Fibroblast of gingiva (primary cell): ENCODE measurements around the gene SCUBE2.

Experiments used
- DNase-seq: peaks from one replicate; pipeline ENCODE4 v3.0.0-alpha.2; 2011; ENCODE audit warnings: low read depth

SCUBE2 gene

DNA sequence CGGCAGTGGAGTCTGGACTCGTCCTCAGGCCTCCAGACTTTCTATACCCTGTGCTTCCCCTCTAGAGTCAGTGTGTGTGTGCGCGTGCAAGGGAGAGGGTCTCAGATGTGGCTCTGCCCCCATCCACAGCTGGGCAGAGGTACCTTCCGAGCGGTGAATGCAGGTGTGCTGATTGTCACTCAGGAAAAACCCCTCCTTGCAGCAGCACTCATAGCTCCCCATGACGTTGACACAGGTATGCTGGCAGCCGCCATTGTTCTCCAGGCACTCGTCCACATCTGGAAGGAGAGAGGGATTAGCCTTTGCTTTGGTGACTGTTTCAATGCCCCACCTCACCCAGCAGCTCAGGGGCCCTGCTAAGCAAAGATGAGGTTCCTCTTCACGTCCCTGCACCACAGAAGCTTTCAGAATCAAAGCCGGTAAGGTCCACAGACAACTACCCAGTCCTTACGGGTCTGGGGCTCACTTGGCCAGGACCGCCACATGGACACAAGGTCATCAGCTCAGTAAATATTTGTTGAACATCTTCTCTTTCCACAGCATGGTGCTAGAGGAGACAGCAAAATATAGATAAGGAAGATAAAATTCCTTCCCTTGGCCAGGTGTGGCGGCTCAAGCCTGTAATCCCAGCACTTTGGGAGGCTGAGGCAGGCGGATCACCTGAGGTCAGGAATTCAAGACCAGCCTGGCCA is 16.9 kb downstream of the SCUBE2 start:
- DNase-seq = no peak

DNA sequence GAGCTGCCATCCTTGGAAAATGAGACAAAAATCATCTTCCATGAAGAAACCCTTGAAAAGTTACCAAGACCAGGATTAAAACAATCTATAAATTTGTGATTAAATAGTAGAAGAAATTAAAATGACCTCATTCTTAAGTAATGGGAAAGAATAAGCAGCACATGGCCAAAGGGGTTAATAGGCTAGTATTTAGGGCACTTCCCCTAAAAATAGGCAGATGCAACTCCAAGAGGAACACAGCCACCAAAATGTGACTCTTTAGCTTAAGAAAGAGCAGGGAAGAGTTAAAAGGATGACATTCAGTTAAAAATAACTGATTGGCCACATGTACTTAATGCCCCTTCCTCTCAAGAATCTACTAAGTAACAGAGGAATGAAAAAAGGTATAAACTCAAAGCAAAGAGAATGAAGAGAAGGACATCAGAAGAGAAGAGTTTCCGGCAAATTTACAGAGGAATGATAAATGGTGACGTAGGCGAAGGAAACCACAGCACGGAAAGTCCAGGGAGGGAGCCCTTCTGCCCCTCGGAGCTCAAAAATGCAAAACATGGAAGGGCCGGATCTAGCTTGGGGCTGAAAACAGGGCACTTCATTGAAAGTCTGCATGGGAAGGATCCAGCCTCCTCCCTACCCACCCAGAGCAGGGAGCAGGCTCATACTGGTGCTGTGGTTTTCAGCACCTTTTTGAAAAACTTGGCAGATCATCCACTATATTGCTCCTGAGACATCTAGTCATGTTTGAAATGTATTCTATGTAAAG is 17.8 kb downstream of the SCUBE2 start:
- DNase-seq = no peak

DNA sequence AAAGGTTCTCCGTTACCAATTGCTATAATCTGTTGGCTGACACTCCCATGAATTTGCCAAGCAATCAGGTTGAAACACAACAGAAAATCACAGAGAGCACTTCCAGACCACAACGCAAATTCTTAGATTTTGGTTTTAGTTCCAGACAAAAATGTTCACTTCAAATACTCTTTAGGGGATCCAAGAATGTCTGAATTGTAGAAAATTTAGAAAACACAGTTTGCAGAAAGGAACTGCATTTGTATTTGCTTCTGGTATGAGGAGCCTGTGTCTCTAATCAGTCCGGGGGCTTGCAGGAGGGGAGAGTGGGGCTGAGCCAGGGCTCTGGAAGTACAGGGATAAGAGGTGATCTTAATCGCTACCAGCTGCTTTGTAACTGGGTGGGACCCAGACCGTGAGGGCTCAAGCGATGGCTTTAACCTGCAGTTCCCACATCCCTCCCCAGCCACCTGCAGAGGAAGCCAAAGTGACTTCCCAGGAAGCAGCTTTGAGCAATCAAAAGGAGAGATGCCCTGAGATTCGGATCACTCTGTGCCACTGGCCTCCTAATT is 18.7 kb downstream of the SCUBE2 start:
- DNase-seq = no peak

DNA sequence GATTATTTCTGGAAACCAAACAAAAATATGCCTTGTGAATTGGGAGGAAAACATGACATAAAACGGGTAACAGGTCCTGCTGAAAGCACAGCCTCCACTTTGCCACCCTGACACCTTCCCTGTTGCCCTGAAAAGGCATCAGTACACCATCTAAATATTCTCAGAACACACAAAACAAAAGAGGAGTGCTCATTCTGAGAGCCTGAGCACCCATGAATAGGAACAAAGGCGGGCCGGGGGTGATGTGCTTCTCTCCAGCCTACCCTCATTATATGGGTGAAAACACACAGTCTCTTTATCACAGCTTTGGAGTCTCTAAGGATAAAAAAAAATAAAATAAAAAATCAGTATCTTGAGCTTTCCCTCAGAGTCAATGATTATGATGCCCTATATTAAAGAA is 19.7 kb downstream of the SCUBE2 start:
- no peak for DNase-seq

DNA sequence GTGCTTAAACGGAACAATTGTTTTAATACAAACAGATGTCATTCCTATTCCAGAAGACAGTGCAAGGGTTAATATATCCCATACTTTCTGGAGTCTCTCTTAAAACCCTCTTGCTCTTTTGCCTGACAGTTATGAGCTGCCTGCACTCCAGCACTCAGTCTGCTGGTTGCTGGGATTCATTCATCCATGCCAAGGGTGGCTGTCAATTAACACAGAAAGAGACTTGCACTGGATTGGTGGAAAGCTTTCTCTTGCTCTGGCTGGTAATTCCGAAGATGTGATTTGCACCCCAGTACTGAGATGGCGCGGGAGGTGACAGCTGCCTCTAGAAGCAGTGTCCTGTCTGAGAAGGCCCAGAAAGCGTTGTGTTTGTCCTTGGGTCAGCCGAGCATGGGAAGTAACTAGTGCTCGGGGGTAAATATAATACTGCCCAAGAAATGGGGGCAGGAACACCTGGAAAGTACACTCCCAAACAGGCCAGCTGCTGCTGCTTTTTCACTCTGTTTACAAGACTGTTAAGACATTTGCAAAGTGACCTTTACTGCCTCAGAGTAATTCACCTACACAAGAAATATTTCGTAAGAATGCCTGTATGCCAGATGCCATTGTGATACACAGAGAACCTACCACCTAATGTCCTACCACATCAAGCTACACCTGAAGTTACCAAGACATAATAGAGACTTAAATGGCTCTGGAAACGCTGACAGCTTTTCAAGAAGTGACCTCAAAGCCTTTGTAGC is 20.5 kb downstream of the SCUBE2 start:
- no peak for DNase-seq

DNA sequence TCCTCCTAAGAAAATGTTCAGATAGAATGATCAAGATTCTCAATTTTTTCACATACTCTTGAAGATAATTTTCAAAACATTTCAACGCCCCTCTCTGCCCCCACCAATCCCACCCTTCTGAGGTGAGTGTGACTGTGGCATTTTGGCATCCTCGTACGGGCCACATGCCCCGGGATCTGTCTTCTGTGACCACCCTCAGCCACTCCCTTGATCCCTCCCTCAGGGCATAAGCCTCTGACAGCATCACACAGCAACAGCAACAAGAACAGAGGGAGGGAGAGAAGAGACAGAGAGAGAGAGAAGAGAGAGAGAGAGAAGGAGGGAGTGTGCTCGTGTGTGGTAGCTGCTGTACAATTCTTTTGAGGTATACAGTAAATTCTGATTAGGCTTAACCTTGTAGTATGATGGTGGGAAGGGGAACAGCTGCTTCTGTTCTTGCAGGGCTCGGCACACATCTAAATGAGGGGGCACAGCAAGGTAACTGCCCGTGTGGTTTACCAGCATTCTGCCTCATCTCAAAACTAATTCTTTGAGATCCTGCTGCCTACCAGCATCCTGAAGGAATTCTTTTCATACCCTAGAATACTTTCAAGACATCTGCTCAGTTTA is 21.4 kb downstream of the SCUBE2 start:
- DNase-seq = no peak

DNA sequence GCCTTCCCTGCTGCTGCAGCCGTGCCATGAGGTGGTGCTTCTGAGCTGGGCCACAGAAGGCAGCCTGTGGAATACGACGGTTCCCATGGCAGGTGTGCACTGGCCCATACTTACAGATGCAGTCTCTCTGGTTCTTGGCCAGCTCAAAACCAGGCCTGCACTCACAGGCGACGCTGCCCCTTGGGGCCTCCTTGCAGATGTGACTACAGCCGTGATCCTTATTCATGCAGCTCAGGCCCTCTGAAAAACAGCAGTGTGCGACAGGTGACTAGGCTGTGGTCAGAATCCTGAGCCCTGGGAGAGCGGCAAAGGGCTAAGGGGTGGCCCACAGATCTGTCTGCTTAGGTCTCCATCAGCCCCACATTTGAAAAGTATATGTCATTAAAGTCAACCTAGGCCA is 22.1 kb downstream of the SCUBE2 start:
- DNase-seq = no peak

DNA sequence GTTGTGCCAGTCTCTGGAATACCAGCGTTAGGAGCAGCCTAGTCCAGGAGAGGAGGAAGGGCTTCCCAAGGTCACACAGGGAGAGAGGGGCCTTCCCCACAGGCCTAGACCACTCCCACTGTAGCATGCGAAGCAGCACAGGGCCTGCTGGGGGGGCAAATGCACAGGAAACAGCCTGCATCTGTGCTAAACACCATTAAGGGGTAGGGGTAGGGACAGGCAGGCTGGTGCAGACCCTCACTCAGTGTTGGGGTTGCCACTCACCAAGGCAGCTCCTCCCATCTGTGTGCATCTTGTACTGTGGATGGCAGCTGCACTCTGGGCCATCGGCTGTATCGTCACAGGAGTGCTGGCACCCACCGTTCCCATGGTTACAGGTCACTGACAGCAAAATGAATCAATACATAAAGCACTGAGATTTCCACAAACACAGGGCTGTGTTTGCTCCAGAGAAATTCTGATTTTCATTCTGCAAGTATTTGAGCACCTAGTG is 24.9 kb downstream of the SCUBE2 start:
- DNase-seq = no peak

DNA sequence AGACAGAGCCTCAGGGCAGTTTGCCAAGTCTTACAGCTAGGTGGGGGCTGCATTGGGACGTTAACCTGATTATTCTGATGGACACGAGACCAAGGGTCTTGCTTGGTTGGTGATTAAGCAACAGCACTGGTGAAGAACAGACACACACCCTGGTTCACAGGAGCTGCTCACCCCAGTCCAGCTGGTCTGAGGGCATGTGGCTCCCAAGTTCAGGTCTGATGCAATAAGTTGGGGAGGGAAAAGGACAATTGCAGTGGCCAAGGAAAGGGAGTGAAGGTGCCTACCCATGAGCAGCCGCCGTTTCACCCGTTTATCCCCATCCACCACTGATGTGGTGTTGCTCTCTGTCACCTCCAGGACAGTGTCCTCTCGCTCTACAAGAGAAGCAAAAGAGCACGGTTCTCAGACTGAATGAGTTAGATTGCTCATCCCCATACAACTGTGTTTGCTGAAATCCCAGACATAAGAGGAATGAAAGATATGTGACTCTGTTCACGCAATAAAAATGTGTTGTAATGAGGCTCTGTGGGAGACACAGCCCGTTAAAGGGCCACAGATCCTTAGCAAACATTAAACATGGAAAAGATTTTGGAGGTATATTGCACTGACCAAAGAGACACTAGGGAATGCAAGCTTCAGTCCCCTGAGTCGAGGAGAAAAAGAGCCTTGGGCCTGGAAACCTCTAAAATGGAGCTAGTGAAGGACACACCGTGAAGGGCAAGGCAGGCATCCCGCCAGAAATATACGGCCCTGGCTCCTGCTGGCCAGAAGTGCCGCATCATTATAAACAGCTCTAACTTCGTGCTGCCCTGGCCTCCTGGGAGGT is 25.6 kb downstream of the SCUBE2 start:
- DNase-seq = peak; percentile 25

DNA sequence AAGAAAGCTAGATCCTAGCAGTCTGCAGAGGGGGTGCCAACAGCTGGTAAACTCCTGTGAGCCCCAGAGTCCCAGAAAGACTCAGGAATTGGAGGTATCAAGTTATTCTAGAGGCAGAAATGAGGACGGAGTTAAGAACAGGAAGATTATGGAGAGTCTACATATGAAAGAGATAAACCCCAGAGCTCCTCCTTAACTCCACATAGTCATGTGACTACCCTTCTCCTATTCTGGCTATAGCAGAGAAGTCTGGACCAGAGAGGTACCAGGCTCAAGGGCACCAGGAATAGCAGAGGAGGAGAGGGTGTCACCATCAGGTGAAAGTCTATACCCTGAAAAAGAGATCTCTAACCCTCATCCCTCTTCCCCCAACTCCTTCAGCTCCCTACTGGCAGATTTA is 29.6 kb downstream of the SCUBE2 start:
- no peak for DNase-seq

DNA sequence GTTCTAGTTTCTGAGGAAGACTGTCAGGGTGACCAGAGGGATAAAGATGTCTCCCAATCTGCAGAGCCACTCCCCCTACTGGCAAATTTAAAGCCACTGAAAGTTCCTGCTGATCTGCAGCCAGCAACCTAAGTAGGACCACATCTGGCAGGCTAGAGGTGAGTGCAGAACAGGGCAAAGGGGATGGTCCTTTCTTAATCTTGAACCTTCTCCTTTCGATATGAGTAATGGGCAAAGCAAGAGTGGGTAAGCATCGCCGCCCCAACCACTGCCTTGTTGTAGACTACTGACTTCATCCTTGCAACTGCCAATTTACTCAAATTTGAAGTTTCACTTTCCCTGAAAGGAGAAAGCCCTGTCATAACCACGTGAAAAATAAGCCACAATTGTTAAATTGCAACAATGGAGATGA is 30.7 kb downstream of the SCUBE2 start:
- DNase-seq = no peak

DNA sequence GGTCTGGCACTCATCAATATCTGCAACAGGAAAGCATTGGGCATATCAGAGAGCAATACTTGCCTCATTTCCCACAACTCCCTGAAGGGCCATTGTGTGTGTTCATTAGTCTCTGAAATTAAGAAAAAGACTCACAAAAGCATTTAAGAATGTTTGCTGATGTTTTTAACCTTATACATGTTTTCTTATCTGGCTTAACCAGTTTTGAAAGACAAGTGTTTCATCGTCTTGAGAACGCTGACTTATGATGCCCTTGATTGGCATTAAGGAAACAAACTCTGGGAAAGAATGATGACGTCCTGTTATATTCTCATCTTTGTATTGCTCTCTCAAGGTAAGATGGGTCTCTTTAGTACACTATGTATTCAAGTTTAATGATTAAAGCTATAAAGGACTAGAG is 32.0 kb downstream of the SCUBE2 start:
- DNase-seq = no peak

DNA sequence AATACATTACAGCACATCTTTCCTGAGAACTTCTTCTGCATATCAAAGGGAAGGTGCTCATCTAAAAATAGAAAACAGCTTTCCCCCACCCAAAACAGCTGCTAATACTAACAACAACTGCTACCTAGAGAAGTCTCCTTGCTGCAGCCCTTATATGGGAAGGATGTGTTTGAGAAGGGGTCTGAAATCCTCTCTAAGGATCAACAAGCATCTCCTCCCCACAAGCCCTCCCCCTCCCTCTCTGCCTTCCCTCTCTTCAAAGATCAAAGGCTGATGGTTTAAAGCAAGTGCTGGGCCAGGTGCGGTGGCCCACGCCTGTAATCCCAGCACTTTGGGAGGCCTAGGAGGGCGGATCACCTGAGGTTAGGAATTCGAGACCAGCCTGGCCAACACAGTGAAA is 33.5 kb downstream of the SCUBE2 start:
- no peak for DNase-seq

DNA sequence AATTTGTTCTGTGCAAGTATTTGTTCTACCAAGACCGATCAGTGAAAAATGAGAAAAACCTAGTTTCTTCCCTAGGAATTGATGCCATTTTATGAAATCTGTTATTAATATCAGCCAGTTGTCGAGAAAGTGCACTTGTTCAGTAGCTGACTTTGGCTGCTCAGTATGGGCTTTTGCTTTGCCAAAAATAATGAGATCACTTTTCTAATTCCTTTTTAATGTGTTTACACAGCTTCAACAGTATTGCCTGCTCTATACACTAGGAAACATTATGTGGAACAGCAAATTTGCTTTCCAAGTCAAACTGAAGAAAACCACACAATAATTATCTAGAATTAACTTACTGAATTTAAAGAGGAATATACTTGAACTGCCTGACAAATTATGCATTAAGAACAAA is 34.4 kb downstream of the SCUBE2 start:
- peak; percentile 29 for DNase-seq

DNA sequence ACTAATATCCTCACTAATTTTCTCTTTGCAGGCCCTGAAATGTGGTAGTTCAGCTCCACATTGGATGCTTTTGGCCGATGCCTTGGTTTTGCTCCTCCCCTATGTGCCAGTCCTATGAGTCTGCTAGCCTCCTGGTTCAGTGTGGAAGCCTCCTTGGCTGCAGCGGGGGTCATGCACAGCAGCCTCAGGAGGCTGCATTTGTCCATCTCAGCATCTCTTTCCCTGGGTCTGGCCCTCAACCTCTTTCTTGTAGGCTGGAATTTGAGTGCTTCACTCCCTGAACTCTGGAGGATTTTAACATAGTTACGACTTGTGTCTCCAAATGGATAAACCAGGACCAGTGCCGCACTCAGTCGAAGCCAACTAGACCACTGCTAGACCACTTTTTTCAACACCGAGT is 34.9 kb downstream of the SCUBE2 start:
- no peak for DNase-seq

DNA sequence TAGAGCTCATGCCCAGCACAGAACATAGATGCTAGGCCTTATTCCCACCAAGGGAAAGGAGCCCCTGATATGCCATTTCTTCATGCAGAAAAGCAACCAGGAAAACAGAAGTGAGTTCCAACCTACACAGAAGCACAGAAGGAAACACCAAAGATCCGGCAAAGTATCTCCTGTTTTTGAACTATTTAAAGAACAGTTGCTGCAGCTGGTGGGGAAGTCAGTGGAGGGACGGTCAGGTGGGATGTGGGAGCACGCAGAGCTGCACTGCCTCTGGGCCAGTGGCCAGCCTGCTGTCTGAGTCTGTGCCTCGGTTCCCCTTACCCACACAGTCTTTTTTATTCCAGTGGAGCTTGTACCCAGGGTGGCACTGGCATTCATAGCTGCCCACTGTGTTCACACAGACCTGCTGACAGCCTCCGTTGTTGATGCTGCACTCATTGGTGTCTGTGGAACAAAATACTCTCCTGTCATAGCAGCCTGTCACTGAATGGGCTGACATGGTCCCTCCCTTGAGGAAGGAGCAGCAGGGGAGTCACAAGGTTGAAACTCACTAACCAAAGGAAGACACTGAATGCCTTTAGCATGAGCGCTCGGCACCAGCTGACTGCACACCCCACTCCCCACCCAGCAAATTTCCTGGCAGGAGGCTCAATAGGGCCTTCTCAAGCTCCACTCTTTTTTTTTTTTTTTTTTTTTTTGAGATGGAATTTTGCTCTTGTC is 37.9 kb downstream of the SCUBE2 start:
- no peak for DNase-seq

DNA sequence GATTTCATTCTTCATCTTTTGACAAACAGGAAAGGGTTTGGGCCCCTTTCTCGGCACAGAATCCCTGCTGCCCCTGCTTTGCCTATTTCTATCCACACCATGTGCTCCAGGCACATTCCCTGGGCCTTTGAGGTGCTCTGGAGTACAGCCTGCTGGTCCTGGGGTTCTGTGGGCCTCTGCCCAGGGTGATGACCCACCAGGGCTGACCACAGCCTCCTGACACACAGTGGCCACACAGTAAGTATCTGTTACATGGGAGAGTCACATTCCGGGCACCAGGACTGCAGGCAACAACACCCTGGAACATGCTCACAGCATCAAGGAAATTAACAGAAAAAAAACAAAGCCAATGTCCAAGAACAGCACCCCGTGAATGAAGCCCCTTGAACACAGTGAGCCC is 39.1 kb downstream of the SCUBE2 start:
- DNase-seq = no peak

DNA sequence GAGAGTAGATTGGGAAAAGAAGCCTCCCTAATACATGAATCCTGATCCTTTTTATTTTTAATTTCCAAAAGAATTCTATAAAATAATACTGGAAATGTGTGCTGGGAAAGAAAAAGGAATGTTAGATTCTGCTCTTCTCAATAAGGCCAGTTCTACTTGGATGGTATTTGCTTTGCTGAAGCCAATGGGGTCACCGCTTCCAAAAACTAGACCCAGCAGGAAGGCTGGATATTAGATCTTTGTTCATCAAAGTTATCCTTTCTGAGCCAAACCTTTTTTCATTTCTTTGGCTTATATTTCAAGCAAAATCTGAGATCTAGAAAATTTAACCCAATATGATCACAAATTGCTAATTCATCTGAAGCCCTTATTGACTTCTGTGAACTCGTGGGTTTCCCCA is 41.4 kb downstream of the SCUBE2 start:
- DNase-seq = no peak

DNA sequence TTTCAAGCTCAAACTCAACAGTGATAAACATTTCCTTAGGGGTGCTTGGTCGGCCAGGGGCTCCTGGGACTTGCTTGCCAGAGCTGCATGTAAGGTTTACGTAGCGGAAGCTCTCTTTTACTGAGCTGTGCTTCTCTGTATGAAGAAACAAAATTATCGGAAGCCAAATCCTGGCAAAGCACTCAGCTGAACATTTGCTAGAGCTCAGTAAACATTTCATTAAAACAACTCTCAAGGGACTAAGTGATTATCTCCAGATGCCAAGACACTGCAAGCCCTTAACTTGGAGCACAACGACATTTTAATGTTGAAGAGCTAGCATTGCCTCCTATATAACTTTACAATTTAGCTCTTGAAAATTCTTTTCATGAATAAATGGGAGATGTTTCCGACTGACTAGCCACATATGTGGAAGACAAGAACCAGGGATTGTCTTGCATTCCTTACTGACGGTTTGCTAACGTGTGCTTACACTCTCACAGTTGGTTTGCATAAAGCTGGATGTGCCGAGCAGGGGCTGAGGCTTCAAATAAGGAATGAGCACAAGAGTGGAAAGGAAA is 43.4 kb downstream of the SCUBE2 start:
- peak; percentile 86 for DNase-seq

DNA sequence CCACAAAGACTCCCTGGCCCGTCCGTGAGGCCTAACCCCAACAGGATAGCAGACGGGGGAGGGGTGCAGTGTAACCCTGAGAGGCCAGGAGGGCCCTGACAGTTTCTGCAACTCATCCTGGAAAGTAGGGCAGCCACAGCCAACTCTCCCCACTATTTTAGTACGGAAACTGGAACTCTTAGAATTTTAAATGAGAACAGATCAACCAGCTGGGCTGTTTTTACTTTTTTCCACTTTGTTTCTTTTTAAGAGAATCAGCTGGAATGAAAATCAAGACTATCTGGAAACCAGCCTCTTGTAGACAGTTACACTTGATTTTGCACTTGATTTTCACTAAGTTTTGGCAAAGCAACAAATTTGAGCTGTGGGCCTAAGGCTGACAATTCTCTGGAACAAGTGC is 44.9 kb downstream of the SCUBE2 start:
- DNase-seq = no peak
